Cortex of kidney (tissue), 1 donor: ENCODE measurements around the gene PPP1R9A.

Experiments
- DNase-seq: peaks from one replicate; lab custom pipeline; 2025; lab: John Stamatoyannopoulos, UW

PPP1R9A gene

GRCh38 chr7:94909179-94909466 lies 1.7 kb downstream of the PPP1R9A start:
- no peak for DNase-seq

- DNase-seq: no peak
These were observed 4.7 kb downstream of the PPP1R9A start for GRCh38 chr7:94912085-94912484.

GRCh38 chr7:94913391-94913790 lies 6.0 kb downstream of the PPP1R9A start:
- DNase-seq: no peak

GRCh38 chr7:94921911-94922310 lies 14.5 kb downstream of the PPP1R9A start:
- DNase-seq: no peak

- DNase-seq: no peak
These were observed 15.1 kb downstream of the PPP1R9A start for GRCh38 chr7:94922457-94922856.

GRCh38 chr7:94923412-94923811 lies 16.0 kb downstream of the PPP1R9A start:
- no peak for DNase-seq

GRCh38 chr7:94928168-94928707 lies 20.8 kb downstream of the PPP1R9A start:
- DNase-seq: no peak

GRCh38 chr7:94933256-94933990 lies 26.0 kb downstream of the PPP1R9A start:
- no peak for DNase-seq

GRCh38 chr7:94939395-94939794 lies 32.0 kb downstream of the PPP1R9A start:
- no peak for DNase-seq

- DNase-seq: no peak
These were observed 32.8 kb downstream of the PPP1R9A start for GRCh38 chr7:94940241-94940640.

GRCh38 chr7:94941844-94942632 lies 34.6 kb downstream of the PPP1R9A start:
- no peak for DNase-seq

GRCh38 chr7:94943134-94943533 lies 35.7 kb downstream of the PPP1R9A start:
- no peak for DNase-seq

- DNase-seq: no peak
These were observed 42.1 kb downstream of the PPP1R9A start for GRCh38 chr7:94949532-94949931.

- no peak for DNase-seq
These were observed 48.4 kb downstream of the PPP1R9A start for GRCh38 chr7:94955807-94956206.

GRCh38 chr7:94957061-94957460 lies 49.7 kb downstream of the PPP1R9A start:
- no peak for DNase-seq

- no peak for DNase-seq
These were observed 55.3 kb downstream of the PPP1R9A start for GRCh38 chr7:94962661-94963060.

GRCh38 chr7:94969434-94970084 lies 62.2 kb downstream of the PPP1R9A start:
- no peak for DNase-seq

- no peak for DNase-seq
These were observed 62.7 kb downstream of the PPP1R9A start for GRCh38 chr7:94970085-94970576.

GRCh38 chr7:94971051-94971867 lies 63.9 kb downstream of the PPP1R9A start:
- DNase-seq: no peak

GRCh38 chr7:94972296-94972695 lies 64.9 kb downstream of the PPP1R9A start:
- DNase-seq: no peak

GRCh38 chr7:94973844-94974243 lies 66.5 kb downstream of the PPP1R9A start:
- no peak for DNase-seq

GRCh38 chr7:94974423-94974822 lies 67.0 kb downstream of the PPP1R9A start:
- DNase-seq: no peak
